GM19351 (cell line): Measurements from ENCODE around the gene FCHSD2.
"Not testable (repeated sequence)": the region's sequence is repeated elsewhere in the genome, so short reads cannot be mapped to it uniquely, and the experiment has no call there.

Experiments
- ATAC-seq: cut with Tn5 transposase; IDR thresholded peaks from one replicate; pipeline ENCODE4 v1.9.1; 2021; ENCODE audit warnings: mild to moderate bottlenecking, moderate library complexity; ENCODE audit not compliant: unreplicated experiment

The FCHSD2 gene

GRCh38 chr11:73126804-73127480 lies 15.2 kb downstream of the FCHSD2 start:
- no peak for ATAC-seq

GRCh38 chr11:73124800-73125199 lies 17.3 kb downstream of the FCHSD2 start:
- ATAC-seq: no peak

GRCh38 chr11:73123892-73124291 lies 18.2 kb downstream of the FCHSD2 start:
- not testable (repeated sequence) for ATAC-seq

- no peak for ATAC-seq
These were observed 20.4 kb downstream of the FCHSD2 start for GRCh38 chr11:73121692-73122091.

GRCh38 chr11:73117071-73117470 lies 25.0 kb downstream of the FCHSD2 start:
- ATAC-seq: no peak

DNA sequence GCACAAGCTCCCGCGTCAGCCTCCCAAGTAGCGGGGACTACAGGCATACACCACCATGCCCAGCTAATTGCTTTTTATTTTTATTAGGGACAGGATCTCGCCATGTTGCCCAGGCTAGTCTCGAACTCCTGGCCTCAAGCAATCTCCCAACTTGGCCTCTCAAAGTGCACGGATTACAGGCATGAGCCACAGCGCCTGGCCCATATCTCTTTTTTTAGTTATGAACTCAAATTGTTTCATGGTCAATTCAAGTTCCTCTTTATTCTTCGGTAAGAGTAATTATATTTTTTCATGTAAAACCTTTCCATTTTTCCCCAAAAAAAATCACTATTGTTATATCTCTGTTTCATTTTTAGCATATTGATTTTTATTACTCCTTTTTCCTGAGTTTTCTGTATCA lies 25.5 kb downstream of the FCHSD2 start:
- no peak for ATAC-seq

GRCh38 chr11:73114835-73115220 lies 27.3 kb downstream of the FCHSD2 start:
- ATAC-seq: no peak

GRCh38 chr11:73114110-73114834 lies 27.8 kb downstream of the FCHSD2 start:
- no peak for ATAC-seq

- no peak for ATAC-seq
These were observed 28.7 kb downstream of the FCHSD2 start for GRCh38 chr11:73113426-73113825.

DNA sequence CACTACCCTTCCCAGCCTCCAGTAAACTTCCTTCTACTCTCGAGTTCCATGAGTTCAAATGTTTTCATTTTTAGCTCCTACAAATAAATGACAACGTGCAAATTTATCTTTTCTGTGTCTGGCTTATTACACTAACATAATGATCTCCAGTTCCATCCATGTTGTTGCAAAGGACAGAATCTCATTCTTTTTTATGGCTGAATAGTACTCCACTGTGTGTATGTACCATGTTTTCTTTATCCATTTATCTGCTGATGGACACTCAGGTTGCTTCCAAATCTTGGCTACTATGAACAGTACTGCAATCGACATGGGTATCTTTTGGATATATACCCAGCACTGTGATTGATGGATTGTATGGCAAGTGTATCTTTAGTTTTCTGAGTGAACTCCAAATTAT lies 34.5 kb downstream of the FCHSD2 start:
- no peak for ATAC-seq

DNA sequence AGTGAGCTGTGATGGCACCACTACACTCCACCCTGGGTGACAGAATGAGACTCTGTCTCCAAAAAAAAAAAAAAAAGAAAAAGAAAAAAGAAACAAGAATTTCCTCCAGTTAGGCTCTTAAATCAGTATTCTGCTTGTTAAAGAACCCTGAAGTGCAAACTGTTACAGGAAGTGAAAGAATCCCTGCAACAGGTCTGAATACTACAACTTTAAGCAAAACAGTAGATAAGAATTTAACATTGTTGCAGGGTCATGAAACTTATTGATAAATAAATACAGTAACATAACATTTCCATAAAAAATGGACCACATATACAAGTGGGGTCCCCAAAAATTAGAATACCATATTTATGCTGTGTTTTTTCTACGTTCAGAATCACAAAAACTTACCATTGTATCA lies 35.8 kb downstream of the FCHSD2 start:
- no peak for ATAC-seq

GRCh38 chr11:73100578-73100977 lies 41.5 kb downstream of the FCHSD2 start:
- ATAC-seq: no peak

- ATAC-seq: no peak
These were observed 42.4 kb downstream of the FCHSD2 start for GRCh38 chr11:73099512-73100266.

DNA sequence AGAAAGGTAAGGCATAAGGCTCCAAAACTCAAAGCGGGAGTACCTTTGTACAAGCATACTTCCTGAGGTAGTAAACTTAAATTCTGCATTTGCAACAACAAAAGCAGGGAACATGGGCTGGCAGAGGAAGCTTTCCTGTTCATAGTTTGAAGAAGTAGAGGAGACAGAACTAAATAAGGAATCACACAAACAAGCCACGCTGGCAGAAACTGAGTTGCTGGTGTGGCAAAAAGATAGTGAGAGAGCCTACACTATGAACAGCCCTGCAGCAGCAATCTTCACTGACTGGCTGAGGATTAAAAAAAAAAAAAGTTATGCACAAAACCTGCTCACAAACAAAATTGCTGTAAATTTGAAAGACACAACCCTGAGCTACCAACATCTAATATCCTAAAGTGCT lies 46.5 kb downstream of the FCHSD2 start:
- no peak for ATAC-seq

DNA sequence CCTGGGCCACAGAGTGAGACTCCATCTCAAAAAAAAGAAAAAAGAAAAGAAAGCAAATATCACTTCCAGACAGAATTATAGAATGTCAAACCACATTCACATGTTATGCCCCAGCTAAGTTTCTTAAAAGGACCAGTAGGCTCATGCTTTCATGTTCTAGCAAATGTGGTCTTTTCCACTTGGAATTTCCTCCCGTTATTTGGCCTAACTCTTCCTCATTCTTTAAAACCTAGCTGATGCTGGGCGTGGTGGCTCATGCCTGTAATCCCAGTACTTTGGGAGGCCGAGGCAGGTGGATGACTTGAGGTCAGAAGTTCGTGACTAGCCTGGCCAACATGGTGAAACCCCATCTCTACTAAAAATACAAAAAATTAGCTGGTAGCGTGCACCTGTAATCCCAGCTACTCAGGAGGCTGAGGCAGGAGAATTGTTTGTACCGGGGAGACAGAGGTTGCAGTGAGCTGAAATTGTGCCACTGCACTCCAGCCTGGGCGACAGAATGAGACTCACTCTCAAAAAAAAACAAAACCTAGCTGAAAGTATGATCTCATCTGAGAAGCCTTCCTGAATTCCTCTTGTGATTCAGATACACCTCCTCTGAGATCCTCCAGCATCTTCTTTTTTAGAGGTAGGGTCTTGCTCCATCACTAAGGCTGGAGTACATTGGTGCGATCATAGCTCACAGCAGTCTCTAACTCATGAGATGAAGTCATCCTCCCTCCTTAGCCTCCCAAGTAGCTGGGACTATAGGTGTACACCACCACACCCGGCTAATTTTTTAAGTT lies 50.4 kb downstream of the FCHSD2 start:
- ATAC-seq: no peak

GRCh38 chr11:73087730-73088129 lies 54.4 kb downstream of the FCHSD2 start:
- ATAC-seq: no peak

DNA sequence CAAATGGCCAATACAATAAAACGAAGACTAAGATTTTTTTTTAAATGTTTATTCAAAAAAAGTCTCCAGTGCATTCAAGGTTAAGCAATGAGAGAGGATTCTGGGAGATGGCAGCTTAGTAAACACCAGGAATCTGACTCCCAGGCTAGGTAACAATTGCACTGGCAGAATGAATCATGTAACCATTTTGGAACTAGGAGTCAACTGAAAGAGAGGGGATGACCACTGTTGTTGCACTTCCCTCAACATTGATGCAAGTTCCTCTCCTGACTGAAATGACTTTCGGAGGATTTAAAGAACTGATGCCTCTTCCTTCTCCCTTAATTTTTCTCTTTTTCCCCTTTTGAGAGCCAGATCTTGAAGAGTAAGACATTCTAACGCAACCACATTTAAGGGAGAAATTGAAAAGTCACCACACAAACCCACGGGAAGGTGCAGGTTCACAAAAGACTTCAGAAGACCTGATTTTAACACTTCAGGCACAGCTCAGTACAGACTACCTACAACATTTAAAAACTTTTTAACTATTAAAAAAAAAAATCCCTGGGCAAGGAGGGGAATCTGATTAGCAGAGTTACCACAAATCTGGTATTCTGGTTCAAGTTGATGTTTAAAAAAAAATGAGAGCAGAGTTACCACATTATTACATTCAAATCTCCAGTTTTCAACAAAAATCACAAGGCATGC lies 56.8 kb downstream of the FCHSD2 start:
- ATAC-seq: no peak

DNA sequence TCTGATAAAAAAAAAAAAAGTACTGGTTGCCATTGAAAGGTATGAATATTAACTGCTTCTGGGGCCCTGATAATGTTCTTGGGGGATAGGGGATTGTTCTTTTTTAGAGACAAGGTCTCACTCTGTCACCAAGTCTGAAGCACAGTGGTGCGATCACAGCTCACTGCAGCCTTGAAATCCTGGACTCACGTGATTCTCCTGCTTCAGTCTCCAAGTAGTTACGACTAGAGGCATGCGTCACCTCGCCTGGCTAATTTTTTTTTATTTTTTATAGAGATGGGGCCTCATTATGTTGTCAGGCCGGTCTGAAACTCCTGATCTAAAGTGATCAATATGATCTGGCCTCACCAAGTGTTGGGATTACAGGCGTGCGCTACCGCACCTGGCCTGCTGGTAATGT lies 63.5 kb downstream of the FCHSD2 start:
- ATAC-seq: no peak

DNA sequence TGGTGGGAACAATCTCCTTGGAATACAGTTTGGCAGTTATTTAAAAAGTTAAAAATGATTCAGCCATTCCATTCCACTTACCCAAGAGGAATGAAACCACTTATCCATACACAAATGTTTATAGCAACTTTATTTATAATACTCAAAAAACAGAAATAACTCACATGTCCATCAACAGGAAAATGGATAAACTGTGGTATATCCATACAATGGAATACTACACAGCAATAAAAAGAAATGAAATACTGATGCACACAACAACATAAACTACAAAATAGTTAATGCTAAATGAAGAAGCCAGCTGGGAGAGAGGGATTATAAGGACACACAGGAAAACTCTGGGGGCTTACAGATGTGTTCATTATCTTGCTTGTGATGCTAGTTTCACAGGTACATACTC lies 64.7 kb downstream of the FCHSD2 start:
- no peak for ATAC-seq

- no peak for ATAC-seq
These were observed 67.8 kb downstream of the FCHSD2 start for GRCh38 chr11:73074319-73074718.
